DOHH2 (cell line): ENCODE measurements around the gene CACTIN.

Source experiments
- H3F3A ChIP-seq: fragments of 200-600 bp; sonication (generic), shearing (Covaris generic); 2 replicates; pipeline ENCODE4 v1.6.0; 2016; ENCODE audit warnings: antibody characterized with exemption, mild to moderate bottlenecking; ENCODE audit not compliant: control insufficient read depth, insufficient read depth
- H3K27ac ChIP-seq: fragments of 200-600 bp; sonication (generic); 2 replicates; pipeline ENCODE4 v1.5.1; 2014; ENCODE audit warnings: low read depth, mild to moderate bottlenecking, low read length, moderate library complexity
- H3K27me3 ChIP-seq: fragments of 200-600 bp; sonication (generic); 2 replicates; pipeline ENCODE4 v1.6.1; 2014; ENCODE audit warnings: mild to moderate bottlenecking, low read length, mixed read lengths; ENCODE audit not compliant: control insufficient read depth
- H3K36me3 ChIP-seq: fragments of 200-600 bp; sonication (generic); 2 replicates; pipeline ENCODE4 v1.6.1; 2014; ENCODE audit warnings: mild to moderate bottlenecking, low read length, moderate library complexity, mixed read lengths; ENCODE audit not compliant: control insufficient read depth
- H3K4me1 ChIP-seq: fragments of 200-600 bp; sonication (generic); 2 replicates; pipeline ENCODE4 v1.6.1; 2014; ENCODE audit warnings: mild to moderate bottlenecking, low read length, mixed read lengths; ENCODE audit not compliant: control insufficient read depth
- H3K4me2 ChIP-seq: fragments of 200-600 bp; sonication (generic); 2 replicates; pipeline ENCODE4 v1.6.0; 2014; ENCODE audit warnings: mild to moderate bottlenecking, low read length, moderate library complexity
- H3K4me3 ChIP-seq: fragments of 200-600 bp; sonication (generic); 2 replicates; pipeline ENCODE4 v1.5.1; 2014; ENCODE audit warnings: mild to moderate bottlenecking, low read length, mixed read lengths
- H3K79me2 ChIP-seq: fragments of 200-600 bp; sonication (generic); 2 replicates; pipeline ENCODE4 v1.6.1; 2014; ENCODE audit warnings: mild to moderate bottlenecking, low read length, mixed read lengths; ENCODE audit not compliant: control insufficient read depth
- H3K9me2 ChIP-seq: fragments of 200-600 bp; sonication (generic); replicated peaks from 2 replicates; pipeline ENCODE4 v1.6.1; 2014; ENCODE audit warnings: mild to moderate bottlenecking, low read length, mixed read lengths; ENCODE audit not compliant: control insufficient read depth
- H3K9me3 ChIP-seq: fragments of 200-600 bp; sonication (generic); 2 replicates; pipeline ENCODE4 v1.6.1; 2014; ENCODE audit warnings: antibody characterized with exemption, low read length, mixed read lengths; ENCODE audit not compliant: control insufficient read depth, insufficient read depth
- H4K20me1 ChIP-seq: fragments of 200-600 bp; sonication (generic); 2 replicates; pipeline ENCODE4 v1.6.0; 2014; ENCODE audit warnings: low read depth, mild to moderate bottlenecking, antibody characterized with exemption, low read length, moderate library complexity; ENCODE audit not compliant: control insufficient read depth, insufficient read depth
- CTCF ChIP-seq: fragments of 200-600 bp; sonication (generic); IDR thresholded peaks from one replicate; pipeline ENCODE4 v1.5.1; 2014; ENCODE audit warnings: antibody characterized with exemption, mild to moderate bottlenecking, low read depth, low read length; ENCODE audit not compliant: poor library complexity, severe bottlenecking
- EZH2phosphoT487 ChIP-seq: fragments of 200-600 bp; sonication (generic); IDR thresholded peaks from 2 replicates; pipeline ENCODE4 v1.6.1; 2017; ENCODE audit warnings: borderline replicate concordance, mild to moderate bottlenecking, antibody characterized with exemption, low read length, moderate library complexity, mixed read lengths

Gene CACTIN

GRCh38 chr19:3613818-3614661 is 12.6 kb downstream of the CACTIN start:
- H3F3A ChIP-seq: no peaks in the 10 kb centered on the region
- H3K4me3 ChIP-seq: no peak overlapping the region
- H4K20me1 ChIP-seq: no peaks in the 10 kb centered on the region
- H3K79me2 ChIP-seq: no peaks in the 10 kb centered on the region
- TF ChIP-seq CTCF: no peak
- no peak for TF ChIP-seq EZH2phosphoT487
- no peak overlapping the region for H3K4me2 ChIP-seq
- H3K27ac ChIP-seq: no peak overlapping the region
- H3K9me2 ChIP-seq: no peaks in the 10 kb centered on the region
- peaks cover 18% of the 10 kb centered on the region for H3K4me1 ChIP-seq
- H3K36me3 ChIP-seq: peaks cover 27% of the 10 kb centered on the region
- no peaks in the 10 kb centered on the region for H3K27me3 ChIP-seq
- no peaks in the 10 kb centered on the region for H3K9me3 ChIP-seq

GRCh38 chr19:3612901-3613741 is 13.5 kb downstream of the CACTIN start:
- H3K4me1 ChIP-seq: peaks cover 21% of the 10 kb centered on the region
- no peak overlapping the region for H3K4me2 ChIP-seq
- H3K9me2 ChIP-seq: no peaks in the 10 kb centered on the region
- no peaks in the 10 kb centered on the region for H3K27me3 ChIP-seq
- H3K9me3 ChIP-seq: no peaks in the 10 kb centered on the region
- TF ChIP-seq EZH2phosphoT487: no peak
- TF ChIP-seq CTCF: no peak
- no peaks in the 10 kb centered on the region for H4K20me1 ChIP-seq
- H3K4me3 ChIP-seq: no peak overlapping the region
- no peaks in the 10 kb centered on the region for H3F3A ChIP-seq
- H3K36me3 ChIP-seq: peaks cover 18% of the 10 kb centered on the region
- no peak overlapping the region for H3K27ac ChIP-seq
- H3K79me2 ChIP-seq: no peaks in the 10 kb centered on the region

- TF ChIP-seq CTCF (no peak), EZH2phosphoT487 (no peak)
- Histone ChIP-seq H4K20me1 (no peaks in the 10 kb centered on the region), H3F3A (no peaks in the 10 kb centered on the region), H3K36me3 (peaks cover 17% of the 10 kb centered on the region), H3K79me2 (no peaks in the 10 kb centered on the region), H3K4me3 (no peak overlapping the region), H3K27me3 (no peaks in the 10 kb centered on the region; the same call in 1 of the 2 replicates), H3K27ac (no peak overlapping the region), H3K9me2 (no peaks in the 10 kb centered on the region), H3K4me2 (no peak overlapping the region), H3K9me3 (no peaks in the 10 kb centered on the region), H3K4me1 (peaks cover 17% of the 10 kb centered on the region)
Observed at GRCh38 chr19:3612330-3612729, 14.3 kb downstream of the CACTIN start.
